Neural cell (in vitro differentiated cells): ENCODE results near the gene TCF15. TPM values are rescaled to one million over a fixed set of nuclear protein-coding genes. Genes with fewer than 3 reads are reported as not detected.

ENCODE experiments used
- H2AFZ ChIP-seq: fragments of 200-600, 300-800 bp; sonication (generic), shearing (Covaris generic); 2 replicates; pipeline ENCODE4 v1.6.0; 2014; ENCODE audit warnings: low read depth, mild to moderate bottlenecking, antibody characterized with exemption, low read length, moderate library complexity
- H3F3A ChIP-seq: fragments of 200-600 bp; shearing (Covaris generic); 2 replicates; pipeline ENCODE4 v1.6.1; 2016; ENCODE audit warnings: mild to moderate bottlenecking, moderate library complexity, mixed read lengths, antibody characterized with exemption, low read length; ENCODE audit not compliant: insufficient read depth, poor library complexity, severe bottlenecking
- H3K27ac ChIP-seq: fragments of 200-600, 300-800 bp; sonication (generic), shearing (Covaris generic); 2 replicates; pipeline ENCODE4 v1.5.1; 2014; ENCODE audit warnings: mild to moderate bottlenecking, low read length, moderate library complexity
- H3K27me3 ChIP-seq: fragments of 300-800, 200-600 bp; sonication (generic), shearing (Covaris generic); 2 replicates; pipeline ENCODE4 v1.6.0; 2014; ENCODE audit warnings: mild to moderate bottlenecking, low read depth, low read length, moderate library complexity; ENCODE audit not compliant: insufficient read depth
- H3K36me3 ChIP-seq: fragments of 300-800, 200-600 bp; sonication (generic), shearing (Covaris generic); 2 replicates; pipeline ENCODE4 v1.5.1; 2014; ENCODE audit warnings: mild to moderate bottlenecking, antibody characterized with exemption, low read length, moderate library complexity; ENCODE audit not compliant: insufficient read depth
- H3K4me2 ChIP-seq: fragments of 300-800, 200-600 bp; sonication (generic), shearing (Covaris generic); 2 replicates; pipeline ENCODE4 v1.6.0; 2014; ENCODE audit warnings: mild to moderate bottlenecking, low read length
- H3K4me3 ChIP-seq: fragments of 300-800, 200-600 bp; sonication (generic), shearing (Covaris generic); 2 replicates; pipeline ENCODE4 v1.5.1; 2014; ENCODE audit warnings: mild to moderate bottlenecking, low read length, moderate library complexity
- H3K79me2 ChIP-seq: fragments of 200-600 bp; shearing (Covaris generic); replicated peaks from 2 replicates; pipeline ENCODE4 v1.6.0; 2014; ENCODE audit warnings: mild to moderate bottlenecking, low read length, moderate library complexity; ENCODE audit not compliant: insufficient read depth
- H3K9ac ChIP-seq: fragments of 300-800, 200-600 bp; sonication (generic), shearing (Covaris generic); 2 replicates; pipeline ENCODE4 v1.6.1; 2016; ENCODE audit warnings: mild to moderate bottlenecking, low read length, mixed read lengths
- H3K9me2 ChIP-seq: fragments of 200-600 bp; shearing (Covaris generic); 2 replicates; pipeline ENCODE4 v1.6.1; 2016; ENCODE audit warnings: mild to moderate bottlenecking, low read length, mixed read lengths; ENCODE audit not compliant: insufficient read depth
- H3K9me3 ChIP-seq: fragments of 200-600, 300-800 bp; sonication (generic), shearing (Covaris generic); 2 replicates; pipeline ENCODE4 v1.6.1; 2016; ENCODE audit warnings: mild to moderate bottlenecking, mixed run types, low read length, moderate library complexity, mixed read lengths
- H4K20me1 ChIP-seq: fragments of 200-600 bp; shearing (Covaris generic); 2 replicates; pipeline ENCODE4 v1.6.1; 2016; ENCODE audit warnings: mild to moderate bottlenecking, mixed run types; ENCODE audit not compliant: insufficient read depth
- EP300 ChIP-seq: fragments of 450-650 bp; conservative IDR thresholded peaks from 2 replicates; pipeline ENCODE4 v1.6.1; 2014; ENCODE audit warnings: antibody characterized with exemption, mild to moderate bottlenecking, moderate library complexity; ENCODE audit not compliant: poor library complexity, severe bottlenecking
- EZH2 ChIP-seq: fragments of 200-600, 300-800 bp; shearing (Covaris generic), sonication (generic); IDR thresholded peaks from 2 replicates; pipeline ENCODE4 v1.6.1; 2014; ENCODE audit warnings: antibody characterized with exemption, low read length, borderline replicate concordance, mild to moderate bottlenecking; ENCODE audit not compliant: insufficient read depth, poor library complexity, severe bottlenecking
- MXI1 ChIP-seq: fragments of 450-650 bp; conservative IDR thresholded peaks from 2 replicates; pipeline ENCODE4 v1.6.1; 2014; ENCODE audit warnings: antibody characterized with exemption, mild to moderate bottlenecking; ENCODE audit not compliant: poor library complexity, severe bottlenecking
- POLR2AphosphoS5 ChIP-seq: IDR thresholded peaks from 2 replicates; pipeline ENCODE4 v1.6.1; 2012
- RAD21 ChIP-seq: fragments of 450-650 bp; conservative IDR thresholded peaks from 2 replicates; pipeline ENCODE4 v1.6.1; 2014; ENCODE audit warnings: antibody characterized with exemption, mild to moderate bottlenecking, moderate library complexity
- REST ChIP-seq: IDR thresholded peaks from 2 replicates; pipeline ENCODE4 v1.6.1; 2012; ENCODE audit warnings: borderline replicate concordance
- SMC3 ChIP-seq: fragments of 450-650 bp; conservative IDR thresholded peaks from 2 replicates; pipeline ENCODE4 v1.6.1; 2014; ENCODE audit warnings: antibody characterized with exemption, mild to moderate bottlenecking, moderate library complexity; ENCODE audit not compliant: poor library complexity
- TAF1 ChIP-seq: IDR thresholded peaks from 2 replicates; pipeline ENCODE4 v1.6.1; 2012; ENCODE audit warnings: low read depth
- polyA plus RNA-seq: library from polyadenylated mRNA; depleted of rRNA; stranded (reverse); fragments of >200 nt; gene quantifications from 2 replicates; pipeline ENCODE4 v1.2.3, GENCODE V29; 2014
- TF ChIP-seq, protein P1 (sequence below): fragments of 450-650 bp; IDR thresholded peaks from 2 replicates; pipeline ENCODE4 v1.5.1; 2014; ENCODE audit warnings: antibody characterized with exemption, mild to moderate bottlenecking, moderate library complexity; ENCODE audit not compliant: poor library complexity, severe bottlenecking

Gene TCF15
- polyA plus RNA-seq, 1 donor from 2014 or later: not detected

DNA sequence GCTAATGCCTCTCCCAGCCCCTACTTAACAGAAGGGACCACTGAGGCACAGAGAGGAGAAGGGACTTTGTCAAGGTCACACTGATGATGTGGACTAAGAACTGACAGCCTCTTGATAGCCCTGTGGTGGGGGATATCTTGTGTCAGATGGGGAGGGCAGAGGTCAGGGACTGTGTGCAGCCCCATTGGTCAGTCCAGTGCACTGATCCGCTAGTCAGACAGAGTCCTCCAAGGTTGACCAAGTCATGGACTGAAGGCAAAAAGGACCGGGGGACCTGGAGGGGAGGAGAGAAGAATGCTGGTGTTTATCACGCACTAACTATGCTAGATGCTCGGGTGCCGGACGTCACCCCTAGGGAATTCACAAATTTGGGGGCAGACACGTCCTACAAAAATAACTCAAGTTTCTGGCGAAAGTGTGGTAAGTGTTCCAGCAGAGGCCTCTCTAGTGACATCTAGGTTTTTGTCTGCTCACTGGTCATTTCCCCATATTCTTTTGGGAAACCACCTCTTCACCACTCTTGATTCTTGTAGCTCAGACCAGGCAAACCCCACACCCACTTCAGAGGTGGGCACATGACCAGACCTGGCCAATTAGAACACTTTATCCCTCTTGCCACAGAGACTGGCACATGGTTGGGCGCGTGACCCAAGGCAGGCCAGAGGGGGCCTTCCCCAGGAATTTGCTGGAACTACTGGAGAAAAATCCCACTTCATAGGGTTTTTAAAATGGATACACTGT is 21.0 kb downstream of the TCF15 start:
- Histone ChIP-seq H3F3A (no peaks in the 10 kb centered on the region), H3K79me2 (no peaks in the 10 kb centered on the region), H3K9me3 (no peaks in the 10 kb centered on the region), H3K27ac (no peak overlapping the region), H3K36me3 (no peaks in the 10 kb centered on the region), H3K9ac (no peak overlapping the region), H4K20me1 (no peaks in the 10 kb centered on the region), H2AFZ (no peak overlapping the region), H3K4me2 (no peak overlapping the region), H3K9me2 (no peaks in the 10 kb centered on the region), H3K27me3 (no peaks in the 10 kb centered on the region), H3K4me3 (no peak overlapping the region)
- TF ChIP-seq SMC3 (no peak), TAF1 (no peak), EZH2 (no peak), RAD21 (no peak), MXI1 (no peak)
- TF ChIP-seq, protein P1, sequence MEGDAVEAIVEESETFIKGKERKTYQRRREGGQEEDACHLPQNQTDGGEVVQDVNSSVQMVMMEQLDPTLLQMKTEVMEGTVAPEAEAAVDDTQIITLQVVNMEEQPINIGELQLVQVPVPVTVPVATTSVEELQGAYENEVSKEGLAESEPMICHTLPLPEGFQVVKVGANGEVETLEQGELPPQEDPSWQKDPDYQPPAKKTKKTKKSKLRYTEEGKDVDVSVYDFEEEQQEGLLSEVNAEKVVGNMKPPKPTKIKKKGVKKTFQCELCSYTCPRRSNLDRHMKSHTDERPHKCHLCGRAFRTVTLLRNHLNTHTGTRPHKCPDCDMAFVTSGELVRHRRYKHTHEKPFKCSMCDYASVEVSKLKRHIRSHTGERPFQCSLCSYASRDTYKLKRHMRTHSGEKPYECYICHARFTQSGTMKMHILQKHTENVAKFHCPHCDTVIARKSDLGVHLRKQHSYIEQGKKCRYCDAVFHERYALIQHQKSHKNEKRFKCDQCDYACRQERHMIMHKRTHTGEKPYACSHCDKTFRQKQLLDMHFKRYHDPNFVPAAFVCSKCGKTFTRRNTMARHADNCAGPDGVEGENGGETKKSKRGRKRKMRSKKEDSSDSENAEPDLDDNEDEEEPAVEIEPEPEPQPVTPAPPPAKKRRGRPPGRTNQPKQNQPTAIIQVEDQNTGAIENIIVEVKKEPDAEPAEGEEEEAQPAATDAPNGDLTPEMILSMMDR: no peak

DNA sequence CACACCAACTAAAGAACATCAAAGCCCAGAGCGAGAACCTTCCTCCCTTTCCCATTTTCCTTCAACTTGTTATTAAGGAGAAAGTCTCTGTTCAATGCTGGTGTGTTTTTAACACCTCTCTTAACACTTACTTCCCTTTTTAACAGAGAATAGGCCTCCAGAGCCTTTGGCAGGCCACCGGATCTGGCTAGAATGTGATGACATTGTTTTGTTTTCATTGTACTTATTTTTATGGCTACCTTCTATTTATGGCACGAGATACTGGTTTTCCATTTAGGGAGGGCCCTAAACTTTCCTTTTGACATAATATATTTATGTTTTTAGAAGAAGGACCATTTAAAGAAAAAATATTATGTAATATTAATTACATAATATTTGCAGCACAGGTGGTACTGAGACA is 21.6 kb downstream of the TCF15 start:
- H4K20me1 ChIP-seq: no peaks in the 10 kb centered on the region
- no peak overlapping the region for H3K4me3 ChIP-seq
- no peak overlapping the region for H3K9ac ChIP-seq

More for the DNA sequence above, 21.6 kb downstream of the TCF15 start:
- H3K4me2 ChIP-seq: no peak overlapping the region
- H3K27me3 ChIP-seq: no peaks in the 10 kb centered on the region
- H3F3A ChIP-seq: no peaks in the 10 kb centered on the region
- TF ChIP-seq, protein P1: no peak
- TF ChIP-seq REST (no peak), SMC3 (no peak), EZH2 (no peak), TAF1 (no peak), MXI1 (no peak), POLR2AphosphoS5 (no peak), RAD21 (no peak), EP300 (no peak)
- no peak overlapping the region for H2AFZ ChIP-seq
- no peaks in the 10 kb centered on the region for H3K36me3 ChIP-seq
- H3K9me3 ChIP-seq: no peaks in the 10 kb centered on the region
- no peaks in the 10 kb centered on the region for H3K79me2 ChIP-seq
- H3K9me2 ChIP-seq: no peaks in the 10 kb centered on the region
- no peak overlapping the region for H3K27ac ChIP-seq
